Body of pancreas (tissue), 4 donors: ENCODE results near the gene CCDC9.
A peak's percentile ranks its signal among the peaks of the same experiment; 100 is the strongest.

Experiments
- POLR2A ChIP-seq, 3 donors: fragments of 450-650 bp; IDR thresholded peaks; one replicate each; pipeline ENCODE4 v1.6.1; 2016; ENCODE audit warnings: antibody characterized with exemption in 3 of 3, mild to moderate bottlenecking in 2 of 3
- TF ChIP-seq, protein P1 (sequence below), 7 experiments: fragments of 450-650 bp in 4 of 7; fragments of 200-600 bp in 3 of 7; sonication (generic) in 3 of 7; IDR thresholded peaks; one replicate each; pipeline ENCODE4 v1.5.1; 2016 to 2019; ENCODE audit warnings: antibody characterized with exemption in 7 of 7

DNA sequence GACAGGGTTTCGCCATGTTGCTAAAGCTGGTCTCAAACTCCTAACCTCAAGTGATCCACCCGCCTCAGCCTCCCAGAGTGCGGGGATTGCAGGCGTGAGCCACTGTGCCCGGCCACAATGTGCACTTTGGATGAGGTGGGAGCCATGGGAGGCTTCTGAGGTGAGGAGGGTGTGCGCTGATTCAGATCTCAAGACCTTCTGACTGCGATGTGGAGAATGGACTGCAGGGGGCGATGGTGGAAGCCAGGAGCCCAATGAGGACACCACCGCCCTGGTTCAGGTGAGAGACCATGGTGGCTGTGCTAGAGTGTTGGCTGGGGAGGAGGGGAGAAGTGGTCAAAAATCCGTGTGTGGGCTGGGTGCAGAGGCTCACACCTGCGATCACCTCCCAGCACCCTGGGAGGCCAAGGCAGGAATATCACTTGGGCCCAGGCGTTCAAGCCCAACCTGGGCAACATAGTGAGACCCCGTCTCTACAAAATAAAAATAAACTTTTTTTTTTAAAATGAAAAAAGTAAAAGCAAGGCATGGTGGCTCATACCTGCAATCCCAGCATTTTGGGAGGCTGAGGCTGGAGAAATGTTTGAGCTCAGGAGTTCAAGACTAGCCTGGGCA lies 24.0 kb downstream of the CCDC9 start:
- TF ChIP-seq POLR2A (IDR thresholded peaks at IDR 0.05), result no peak
- TF ChIP-seq, protein P1, sequence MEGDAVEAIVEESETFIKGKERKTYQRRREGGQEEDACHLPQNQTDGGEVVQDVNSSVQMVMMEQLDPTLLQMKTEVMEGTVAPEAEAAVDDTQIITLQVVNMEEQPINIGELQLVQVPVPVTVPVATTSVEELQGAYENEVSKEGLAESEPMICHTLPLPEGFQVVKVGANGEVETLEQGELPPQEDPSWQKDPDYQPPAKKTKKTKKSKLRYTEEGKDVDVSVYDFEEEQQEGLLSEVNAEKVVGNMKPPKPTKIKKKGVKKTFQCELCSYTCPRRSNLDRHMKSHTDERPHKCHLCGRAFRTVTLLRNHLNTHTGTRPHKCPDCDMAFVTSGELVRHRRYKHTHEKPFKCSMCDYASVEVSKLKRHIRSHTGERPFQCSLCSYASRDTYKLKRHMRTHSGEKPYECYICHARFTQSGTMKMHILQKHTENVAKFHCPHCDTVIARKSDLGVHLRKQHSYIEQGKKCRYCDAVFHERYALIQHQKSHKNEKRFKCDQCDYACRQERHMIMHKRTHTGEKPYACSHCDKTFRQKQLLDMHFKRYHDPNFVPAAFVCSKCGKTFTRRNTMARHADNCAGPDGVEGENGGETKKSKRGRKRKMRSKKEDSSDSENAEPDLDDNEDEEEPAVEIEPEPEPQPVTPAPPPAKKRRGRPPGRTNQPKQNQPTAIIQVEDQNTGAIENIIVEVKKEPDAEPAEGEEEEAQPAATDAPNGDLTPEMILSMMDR (IDR thresholded peaks at IDR 0.05), result peak in 3 of 7 experiments; percentile 30 to 34 (median 30)
